ENCODE measurements around the gene CCDC88B.

DNA sequence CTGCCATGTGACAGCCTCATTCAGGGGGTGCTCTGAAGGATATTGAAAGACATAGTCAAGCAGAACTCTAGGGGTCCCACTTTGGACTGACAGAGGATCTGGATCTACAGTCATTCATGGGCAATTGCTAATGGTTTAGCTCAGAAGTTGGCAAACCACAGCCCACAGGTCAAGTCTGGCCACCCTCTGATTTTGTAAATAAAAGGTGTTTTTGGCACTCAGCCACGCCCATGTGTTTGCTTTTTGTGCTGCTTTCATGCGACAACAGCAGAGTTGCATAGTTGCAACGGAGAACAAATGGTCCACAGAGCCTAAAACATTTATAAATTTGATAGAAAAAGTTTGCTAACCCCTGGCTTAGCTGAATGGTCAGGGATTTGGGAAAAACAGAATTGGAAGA lies 60.7 kb downstream of the CCDC88B start:
- TF ChIP-seq SMARCA4 (IDR thresholded peaks at IDR 0.05) (no peak), LEF1 (IDR thresholded peaks at IDR 0.05) (no peak), ZNF124 (CRISPR knock-in tag; IDR thresholded peaks at IDR 0.05) (no peak), HDAC6 (IDR thresholded peaks at IDR 0.05; ENCODE audit: low read depth, low read length) (no peak), SRSF3 (IDR thresholded peaks at IDR 0.05; ENCODE audit: insufficient read depth, low read length) (no peak), CBFB (CRISPR knock-in tag; IDR thresholded peaks at IDR 0.05) (no peak), SP1 (CRISPR knock-in tag; IDR thresholded peaks at IDR 0.05) (no peak), ATF7 (IDR thresholded peaks at IDR 0.05) (no peak)
- TF ChIP-seq, protein P1, sequence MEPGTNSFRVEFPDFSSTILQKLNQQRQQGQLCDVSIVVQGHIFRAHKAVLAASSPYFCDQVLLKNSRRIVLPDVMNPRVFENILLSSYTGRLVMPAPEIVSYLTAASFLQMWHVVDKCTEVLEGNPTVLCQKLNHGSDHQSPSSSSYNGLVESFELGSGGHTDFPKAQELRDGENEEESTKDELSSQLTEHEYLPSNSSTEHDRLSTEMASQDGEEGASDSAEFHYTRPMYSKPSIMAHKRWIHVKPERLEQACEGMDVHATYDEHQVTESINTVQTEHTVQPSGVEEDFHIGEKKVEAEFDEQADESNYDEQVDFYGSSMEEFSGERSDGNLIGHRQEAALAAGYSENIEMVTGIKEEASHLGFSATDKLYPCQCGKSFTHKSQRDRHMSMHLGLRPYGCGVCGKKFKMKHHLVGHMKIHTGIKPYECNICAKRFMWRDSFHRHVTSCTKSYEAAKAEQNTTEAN (CRISPR knock-in tag; IDR thresholded peaks at IDR 0.05) = no peak
- TF ChIP-seq, protein P2, sequence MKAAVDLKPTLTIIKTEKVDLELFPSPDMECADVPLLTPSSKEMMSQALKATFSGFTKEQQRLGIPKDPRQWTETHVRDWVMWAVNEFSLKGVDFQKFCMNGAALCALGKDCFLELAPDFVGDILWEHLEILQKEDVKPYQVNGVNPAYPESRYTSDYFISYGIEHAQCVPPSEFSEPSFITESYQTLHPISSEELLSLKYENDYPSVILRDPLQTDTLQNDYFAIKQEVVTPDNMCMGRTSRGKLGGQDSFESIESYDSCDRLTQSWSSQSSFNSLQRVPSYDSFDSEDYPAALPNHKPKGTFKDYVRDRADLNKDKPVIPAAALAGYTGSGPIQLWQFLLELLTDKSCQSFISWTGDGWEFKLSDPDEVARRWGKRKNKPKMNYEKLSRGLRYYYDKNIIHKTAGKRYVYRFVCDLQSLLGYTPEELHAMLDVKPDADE (conservative IDR thresholded peaks at IDR 0.05; ENCODE audit: control insufficient read depth, low read depth, low read length) = no peak
- TF ChIP-seq, protein P3, sequence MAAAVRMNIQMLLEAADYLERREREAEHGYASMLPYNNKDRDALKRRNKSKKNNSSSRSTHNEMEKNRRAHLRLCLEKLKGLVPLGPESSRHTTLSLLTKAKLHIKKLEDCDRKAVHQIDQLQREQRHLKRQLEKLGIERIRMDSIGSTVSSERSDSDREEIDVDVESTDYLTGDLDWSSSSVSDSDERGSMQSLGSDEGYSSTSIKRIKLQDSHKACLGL (CRISPR knock-in tag; IDR thresholded peaks at IDR 0.05; ENCODE audit: borderline replicate concordance, poor library complexity, severe bottlenecking) = no peak
- TF ChIP-seq, protein P4, sequence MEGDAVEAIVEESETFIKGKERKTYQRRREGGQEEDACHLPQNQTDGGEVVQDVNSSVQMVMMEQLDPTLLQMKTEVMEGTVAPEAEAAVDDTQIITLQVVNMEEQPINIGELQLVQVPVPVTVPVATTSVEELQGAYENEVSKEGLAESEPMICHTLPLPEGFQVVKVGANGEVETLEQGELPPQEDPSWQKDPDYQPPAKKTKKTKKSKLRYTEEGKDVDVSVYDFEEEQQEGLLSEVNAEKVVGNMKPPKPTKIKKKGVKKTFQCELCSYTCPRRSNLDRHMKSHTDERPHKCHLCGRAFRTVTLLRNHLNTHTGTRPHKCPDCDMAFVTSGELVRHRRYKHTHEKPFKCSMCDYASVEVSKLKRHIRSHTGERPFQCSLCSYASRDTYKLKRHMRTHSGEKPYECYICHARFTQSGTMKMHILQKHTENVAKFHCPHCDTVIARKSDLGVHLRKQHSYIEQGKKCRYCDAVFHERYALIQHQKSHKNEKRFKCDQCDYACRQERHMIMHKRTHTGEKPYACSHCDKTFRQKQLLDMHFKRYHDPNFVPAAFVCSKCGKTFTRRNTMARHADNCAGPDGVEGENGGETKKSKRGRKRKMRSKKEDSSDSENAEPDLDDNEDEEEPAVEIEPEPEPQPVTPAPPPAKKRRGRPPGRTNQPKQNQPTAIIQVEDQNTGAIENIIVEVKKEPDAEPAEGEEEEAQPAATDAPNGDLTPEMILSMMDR (IDR thresholded peaks at IDR 0.05 in 2 of 3, conservative IDR thresholded peaks at IDR 0.05 in 1 of 3; ENCODE audit: insufficient read depth in 2 of 3, low read depth in 1 of 3, low read length in 3 of 3) = no peak
- TF ChIP-seq, protein P5, sequence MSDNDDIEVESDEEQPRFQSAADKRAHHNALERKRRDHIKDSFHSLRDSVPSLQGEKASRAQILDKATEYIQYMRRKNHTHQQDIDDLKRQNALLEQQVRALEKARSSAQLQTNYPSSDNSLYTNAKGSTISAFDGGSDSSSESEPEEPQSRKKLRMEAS (CRISPR knock-in tag; IDR thresholded peaks at IDR 0.05) = no peak
